Fibroblast of skin of right biceps (primary cell): Measurements from ENCODE around the gene CTNNBIP1.
"Not testable (repeated sequence)": the region's sequence is repeated elsewhere in the genome, so short reads cannot be mapped to it uniquely, and the experiment has no call there.

Experiments used
- DNase-seq: peaks from one replicate; pipeline ENCODE4 v3.0.0-alpha.2; 2013

CTNNBIP1 gene, protein sequence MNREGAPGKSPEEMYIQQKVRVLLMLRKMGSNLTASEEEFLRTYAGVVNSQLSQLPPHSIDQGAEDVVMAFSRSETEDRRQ

DNA sequence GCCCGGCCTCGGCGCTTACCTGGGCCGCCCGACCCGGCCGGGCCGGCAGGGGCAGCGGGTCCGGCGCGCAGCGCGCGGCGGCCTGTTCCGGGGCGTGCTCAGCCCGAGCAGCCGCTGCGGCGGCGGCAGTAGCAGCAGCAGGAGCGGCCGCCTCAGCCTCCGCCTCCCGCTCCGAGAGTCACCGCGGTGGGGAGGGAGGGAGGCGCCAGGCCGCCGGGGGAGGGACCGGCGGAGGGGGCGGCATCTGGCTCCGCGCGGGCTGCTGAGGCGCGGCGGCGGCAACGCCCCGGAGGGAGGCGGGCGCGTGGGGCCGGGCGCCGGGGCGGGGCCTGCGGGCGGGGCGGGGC lies at the start of gene CTNNBIP1:
Gene CTNNBIP1, minus strand, starts transcription at position 194 of the 347 bp plus-strand sequence. CDS start 38,205 bp downstream, outside the sequence.
- no peak for DNase-seq

DNA sequence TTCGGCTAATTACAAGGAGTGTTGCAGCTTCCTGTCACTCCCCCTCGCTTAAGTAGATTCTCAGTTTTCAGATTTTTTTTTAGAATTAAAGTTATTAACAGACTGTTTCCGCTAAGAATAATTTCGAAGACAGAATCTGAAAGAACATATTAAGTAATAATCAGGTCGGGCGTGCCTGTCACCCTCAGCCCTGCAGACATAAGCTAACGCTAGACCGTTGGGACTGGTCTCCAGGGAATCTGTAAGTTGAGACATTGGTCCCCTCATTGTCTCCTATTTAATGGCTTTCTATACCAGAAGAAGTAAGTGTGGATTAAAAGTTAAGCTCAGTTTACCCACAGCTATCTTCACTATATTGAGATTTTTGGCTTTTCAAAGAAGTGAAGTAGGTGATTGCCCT lies 47.7 kb upstream of the CTNNBIP1 start:
- DNase-seq, result no peak

DNA sequence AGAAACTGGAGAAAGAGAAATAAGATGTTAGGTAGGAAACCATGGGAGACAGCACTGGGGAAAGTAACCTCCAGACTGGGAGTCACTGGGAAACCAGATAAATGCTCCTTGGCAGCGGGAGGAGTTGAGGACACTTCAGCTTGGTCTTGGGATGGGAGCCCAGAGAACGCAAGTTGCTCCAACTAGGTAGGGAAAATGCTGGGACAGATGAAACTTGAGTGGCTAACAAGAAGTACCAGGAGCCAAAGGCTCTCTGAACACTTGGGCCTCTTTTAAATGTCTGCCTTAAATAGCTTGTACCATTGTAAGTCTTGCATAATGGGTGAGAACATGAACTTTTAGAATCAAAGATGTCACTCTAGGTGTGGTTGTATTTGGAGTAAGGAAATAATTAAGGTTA lies 36.2 kb upstream of the CTNNBIP1 start:
- no peak for DNase-seq

DNA sequence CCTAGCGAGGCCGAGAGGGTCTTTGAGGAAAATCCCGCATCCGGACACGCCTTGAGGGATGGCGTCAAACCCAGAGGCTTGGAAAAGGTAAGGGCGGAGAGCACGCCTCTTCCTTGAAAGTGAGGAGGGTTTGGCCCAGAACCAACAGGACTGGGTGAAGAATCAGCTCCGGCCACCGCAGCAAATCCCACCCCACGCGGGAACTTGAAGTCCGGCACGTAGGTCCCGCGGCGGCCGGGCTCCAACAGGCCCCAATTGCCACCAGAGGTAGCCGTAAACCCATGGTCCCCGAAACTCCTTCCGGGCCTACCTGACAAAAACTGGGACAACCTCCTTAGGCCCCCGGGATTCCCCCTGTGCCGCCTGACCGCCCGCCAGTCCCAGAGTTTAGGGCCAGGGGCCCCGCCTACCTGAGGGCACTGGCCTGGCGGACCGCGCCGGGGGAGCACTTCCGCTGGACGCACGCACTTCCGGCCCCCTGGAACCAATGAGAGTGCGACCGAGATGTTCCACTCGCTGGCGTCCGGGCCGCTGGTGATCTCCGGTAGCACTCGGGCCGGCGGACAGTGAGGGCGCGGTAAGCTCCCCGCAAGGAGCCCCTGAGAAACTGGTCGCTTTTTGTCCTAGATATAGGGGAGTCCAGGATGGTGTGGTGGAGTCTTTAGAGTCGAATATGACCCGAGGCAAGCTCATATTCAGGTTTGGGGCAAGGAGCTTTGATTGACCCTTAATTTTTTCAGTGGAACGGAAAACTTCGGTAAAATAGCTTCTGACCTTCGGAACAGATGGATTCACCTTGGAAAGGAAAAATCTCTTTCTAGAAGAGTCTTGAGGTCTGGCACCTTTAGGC lies 33.1 kb upstream of the CTNNBIP1 start, which contains the start of the genes LZIC and NMNAT1:
Gene LZIC, minus strand, starts transcription at position 453 of the 850 bp plus-strand sequence. CDS start 6,772 bp downstream, outside the sequence.
Gene NMNAT1, plus strand, starts transcription at position 537 of the 850 bp plus-strand sequence. CDS start 28,599 bp downstream, outside the sequence.
- peak; percentile 93 for DNase-seq

DNA sequence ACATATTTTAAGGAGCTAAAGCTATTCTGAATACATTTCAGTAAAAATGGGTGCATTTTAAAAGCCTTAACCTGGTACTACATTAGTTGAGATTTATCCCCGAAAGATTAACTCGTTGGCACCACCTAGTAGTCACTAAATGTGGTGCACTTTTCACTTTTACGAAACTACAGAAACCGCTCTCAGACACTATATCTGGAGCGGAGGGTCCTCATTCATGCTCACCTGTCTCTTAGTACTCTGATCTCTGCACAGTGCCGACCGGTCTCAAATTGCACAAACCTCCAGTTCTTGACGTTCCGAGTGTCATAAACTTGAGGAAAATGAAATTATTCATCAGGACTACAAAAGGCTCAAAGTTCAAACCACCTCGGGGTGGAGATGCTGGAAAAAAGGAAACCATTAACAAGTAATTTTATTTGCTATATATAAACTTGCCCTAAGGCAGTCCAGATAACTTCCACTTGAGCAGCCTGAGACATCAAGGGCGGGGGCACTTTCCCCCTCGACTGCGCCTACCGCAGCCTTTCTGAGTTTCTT lies 32.4 kb upstream of the CTNNBIP1 start:
- peak; percentile 66 for DNase-seq

DNA sequence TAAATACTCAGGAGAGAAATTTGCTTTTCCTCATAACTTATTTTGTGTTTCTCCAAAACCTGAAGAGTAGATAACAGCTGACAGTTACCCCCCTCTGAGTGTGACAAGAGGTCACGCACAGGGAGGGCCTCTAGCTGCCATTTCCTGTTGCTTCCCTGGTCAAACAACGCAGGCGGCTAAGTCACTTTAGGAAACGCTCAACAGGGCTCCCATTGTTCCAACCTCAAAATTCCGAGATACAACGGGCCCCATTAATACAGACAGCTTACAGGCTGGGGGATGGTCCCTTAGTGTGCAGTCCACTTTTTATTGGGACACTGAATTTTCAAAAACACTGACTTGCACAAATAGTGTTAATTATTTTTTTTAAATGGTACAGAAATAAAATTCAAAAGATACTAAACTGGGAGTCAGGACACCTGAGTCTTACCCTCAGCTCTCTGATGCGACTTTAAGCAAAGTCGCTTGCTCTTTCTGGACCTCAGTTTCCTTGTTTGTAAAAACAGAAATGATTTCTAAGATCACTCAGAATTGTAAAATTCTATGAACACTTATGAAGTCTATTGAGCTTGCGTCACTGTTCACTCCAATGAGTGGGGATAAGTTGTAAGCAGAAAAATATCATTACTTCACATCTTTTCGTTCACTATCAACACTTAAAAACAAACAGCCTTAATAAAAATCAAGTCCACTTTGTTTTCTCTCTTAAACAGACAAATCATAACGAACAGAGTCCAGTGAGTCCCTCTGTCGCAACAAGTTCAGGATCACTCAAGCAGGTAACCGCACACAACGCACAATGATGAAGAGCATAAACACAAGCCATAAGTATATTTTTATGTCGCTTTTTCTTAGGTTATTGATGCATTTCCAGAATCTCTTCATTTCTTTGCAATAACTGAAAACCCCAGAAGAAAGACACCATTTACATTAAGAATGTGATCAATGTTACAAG lies 19.6 kb upstream of the CTNNBIP1 start:
- no peak for DNase-seq

DNA sequence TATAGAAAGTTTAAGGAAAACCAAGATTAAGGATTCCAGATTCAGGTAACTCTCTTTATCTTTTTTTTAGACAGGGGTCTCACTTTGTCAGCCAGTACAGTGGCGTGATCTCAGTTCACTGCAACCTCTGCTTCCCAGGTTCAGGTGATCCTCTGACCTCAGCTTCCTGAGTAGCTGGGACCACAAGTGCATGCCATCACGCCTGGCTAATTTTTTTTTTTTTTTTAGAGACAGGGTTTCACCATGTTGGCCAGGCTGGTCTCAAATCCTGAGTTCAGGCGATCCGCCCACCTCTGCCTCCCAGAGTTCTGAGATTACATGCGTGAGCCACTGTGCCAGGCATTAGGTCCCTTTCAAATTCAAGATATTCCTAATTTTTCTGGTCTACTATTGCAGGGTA lies 17.2 kb upstream of the CTNNBIP1 start:
- no peak for DNase-seq

DNA sequence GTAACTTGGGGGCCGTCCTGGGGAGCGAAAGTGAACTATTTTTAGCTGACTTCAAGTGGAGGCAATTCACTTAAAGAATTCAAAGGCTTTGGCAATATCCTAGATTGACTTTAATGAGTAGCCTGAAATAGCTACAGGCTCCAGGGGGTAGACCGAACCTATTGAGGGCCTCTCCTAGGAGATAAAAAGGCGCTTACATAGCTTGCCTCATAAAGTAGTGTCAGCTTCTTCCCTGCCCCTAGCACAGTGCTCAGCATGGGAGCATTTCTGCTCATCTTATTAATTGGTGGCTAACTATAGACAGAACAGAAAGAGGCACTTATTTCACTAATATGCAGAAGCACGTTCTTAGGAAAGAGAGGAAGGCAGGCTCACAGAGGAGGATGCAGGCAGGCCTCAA lies 12.3 kb upstream of the CTNNBIP1 start:
- no peak for DNase-seq

DNA sequence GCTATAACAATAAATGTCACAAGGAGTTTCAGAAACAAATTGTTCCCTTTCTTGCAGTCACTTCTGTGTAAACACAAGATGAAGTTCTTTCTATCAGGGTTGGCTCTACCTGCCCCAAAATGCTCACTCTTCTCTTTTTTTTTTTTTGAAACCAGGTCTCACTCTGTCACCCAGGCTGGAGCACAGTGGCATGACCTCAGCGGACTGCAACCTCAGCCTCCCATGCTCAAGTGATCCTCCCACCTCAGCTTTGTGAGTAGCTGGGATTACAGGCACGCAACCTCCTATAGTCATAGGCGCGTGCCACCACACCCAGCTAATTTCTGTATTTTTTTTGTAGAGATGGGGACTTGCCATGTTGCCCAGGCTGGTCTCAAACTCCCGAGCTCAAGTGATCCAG lies 10.5 kb upstream of the CTNNBIP1 start:
- DNase-seq, result no peak

DNA sequence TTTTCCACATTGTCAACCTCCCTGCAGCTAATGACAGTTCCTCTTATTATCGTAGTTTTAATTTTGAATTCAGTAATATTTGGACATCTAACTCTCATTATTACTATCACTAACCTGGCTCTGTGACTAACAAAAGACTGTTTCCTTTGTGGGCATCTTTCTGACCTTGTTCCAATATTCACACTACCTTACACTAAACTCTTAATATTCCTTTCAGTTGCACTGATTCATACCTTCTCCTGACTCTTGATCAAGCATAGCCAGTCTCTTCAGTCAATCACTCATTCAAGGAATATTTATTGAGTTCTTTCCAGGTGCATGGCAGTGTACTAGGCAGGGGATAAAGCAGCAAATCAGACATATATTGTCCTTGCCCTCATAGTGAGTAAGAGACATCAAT lies 7.8 kb upstream of the CTNNBIP1 start:
- DNase-seq, result no peak

DNA sequence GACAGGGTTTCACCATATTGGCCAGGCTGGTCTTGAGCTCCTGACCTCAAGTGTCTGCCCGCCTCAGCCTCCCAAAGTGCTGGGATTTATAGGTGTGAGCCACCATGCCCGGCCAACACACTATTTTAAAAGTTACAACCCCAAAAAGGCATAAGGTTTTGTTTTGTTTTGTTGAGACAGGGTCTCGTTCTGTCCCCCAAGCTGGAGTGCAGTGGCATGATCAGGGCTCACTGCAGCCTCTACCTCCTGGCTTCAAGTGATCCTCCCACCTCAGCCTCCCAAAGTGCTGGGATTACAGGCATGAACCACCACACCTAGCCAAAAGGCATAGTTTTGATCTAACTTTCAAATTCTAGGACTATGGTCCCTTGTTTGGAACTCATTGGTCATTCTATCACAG lies 7.4 kb upstream of the CTNNBIP1 start:
- not testable (repeated sequence) for DNase-seq

DNA sequence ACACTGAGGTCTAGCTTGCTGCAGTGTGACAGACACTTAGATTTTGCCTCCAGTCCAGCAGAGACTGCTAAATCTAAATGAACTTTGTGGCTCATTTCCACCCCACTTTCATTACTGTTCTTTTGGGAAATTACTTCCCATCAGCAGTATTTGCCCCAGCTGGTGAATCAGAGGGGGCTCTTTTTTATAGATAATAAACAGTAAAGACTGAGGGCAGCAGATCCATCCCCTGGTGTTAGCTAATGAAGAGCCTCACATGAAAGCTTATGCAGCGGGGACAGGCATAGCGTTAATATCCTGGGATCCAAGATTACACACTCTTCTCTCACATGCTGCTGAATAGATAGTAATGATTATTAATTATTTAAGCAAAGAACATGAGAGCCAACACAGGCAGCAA lies 6.4 kb upstream of the CTNNBIP1 start:
- DNase-seq, result no peak

DNA sequence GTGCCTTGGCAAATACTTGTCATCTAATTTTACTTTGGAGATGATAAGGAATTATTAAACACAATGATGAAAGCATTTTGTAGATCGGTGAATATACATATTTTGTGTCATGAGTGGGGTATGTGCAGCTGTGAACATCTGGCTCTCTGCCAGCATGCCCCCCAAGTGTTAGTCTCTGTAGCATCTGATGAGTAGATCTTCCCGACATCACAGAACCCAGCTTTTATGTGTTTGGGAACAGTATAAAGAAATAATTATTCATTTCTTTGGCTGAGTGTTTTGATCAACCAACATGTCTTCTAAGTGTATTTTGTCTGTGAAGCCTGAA lies 4.5 kb upstream of the CTNNBIP1 start:
- DNase-seq, result no peak

DNA sequence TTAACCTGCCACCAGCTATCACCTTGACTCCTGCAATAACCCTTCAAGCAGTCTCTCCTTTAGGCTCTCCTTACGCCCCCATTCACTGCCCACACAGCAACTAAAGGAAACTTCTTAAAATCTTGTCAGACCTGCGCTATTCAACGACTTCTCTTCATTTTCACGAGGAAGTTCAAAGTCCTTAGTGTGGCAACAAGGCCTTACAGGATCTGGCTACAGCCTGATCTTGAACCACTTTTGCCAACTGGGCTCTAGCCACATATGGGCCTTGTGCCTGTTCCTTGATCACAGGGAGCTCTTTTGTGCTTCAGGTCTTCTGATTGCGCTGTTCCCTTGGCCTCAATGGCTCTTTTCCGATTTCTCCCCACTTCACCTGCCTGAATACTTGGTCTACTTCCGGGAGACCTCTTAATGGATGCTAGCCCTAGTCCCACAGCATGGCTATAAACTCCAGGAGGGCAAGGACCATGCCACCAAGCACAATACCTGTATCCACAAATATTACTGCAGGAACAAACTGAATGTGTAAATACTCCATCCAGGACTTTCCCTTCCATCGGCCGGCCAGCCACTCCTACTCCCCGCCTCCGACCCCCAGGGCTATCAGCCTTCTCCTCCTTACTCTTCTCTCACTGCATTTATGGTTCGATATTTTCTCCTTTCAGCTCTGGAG lies 2.3 kb upstream of the CTNNBIP1 start:
- no peak for DNase-seq

DNA sequence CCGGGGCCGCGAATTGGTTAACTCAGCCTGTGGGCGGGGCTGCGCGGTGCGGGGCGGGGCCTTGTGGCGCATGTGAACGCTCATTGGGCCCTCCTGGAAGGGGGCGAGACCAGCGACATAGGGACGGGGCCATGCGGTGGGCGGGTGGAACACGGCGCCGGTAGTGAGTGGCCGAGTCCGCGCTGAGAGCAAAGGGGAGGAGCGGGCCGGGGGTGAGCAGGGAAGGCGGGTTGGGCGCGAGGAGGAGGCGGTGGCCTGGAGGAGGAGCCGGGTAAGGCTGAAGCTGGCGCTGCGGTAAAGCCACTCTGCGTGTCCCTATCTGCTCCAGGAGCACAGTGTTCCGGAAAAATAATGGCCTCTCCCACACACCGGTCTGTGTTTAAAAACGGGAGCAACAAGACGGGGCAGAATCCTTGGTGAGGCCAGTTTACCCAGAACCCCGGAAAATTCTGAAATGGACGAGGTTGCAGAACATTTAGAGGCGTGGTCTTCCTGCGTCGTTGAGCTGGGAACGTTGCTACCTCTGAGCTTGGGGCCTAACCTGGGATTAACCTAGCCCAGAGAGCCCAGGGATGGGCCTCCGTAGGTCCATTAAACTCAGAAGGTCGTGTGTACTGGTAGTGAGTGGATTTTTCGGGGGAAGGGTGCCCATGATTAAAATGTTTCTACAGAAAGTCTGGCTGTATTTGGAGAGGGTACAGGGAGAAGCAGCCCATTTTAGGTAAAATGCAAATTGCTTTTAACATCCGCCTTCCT lies 532 bp upstream of the CTNNBIP1 start:
- peak; percentile 99 for DNase-seq

DNA sequence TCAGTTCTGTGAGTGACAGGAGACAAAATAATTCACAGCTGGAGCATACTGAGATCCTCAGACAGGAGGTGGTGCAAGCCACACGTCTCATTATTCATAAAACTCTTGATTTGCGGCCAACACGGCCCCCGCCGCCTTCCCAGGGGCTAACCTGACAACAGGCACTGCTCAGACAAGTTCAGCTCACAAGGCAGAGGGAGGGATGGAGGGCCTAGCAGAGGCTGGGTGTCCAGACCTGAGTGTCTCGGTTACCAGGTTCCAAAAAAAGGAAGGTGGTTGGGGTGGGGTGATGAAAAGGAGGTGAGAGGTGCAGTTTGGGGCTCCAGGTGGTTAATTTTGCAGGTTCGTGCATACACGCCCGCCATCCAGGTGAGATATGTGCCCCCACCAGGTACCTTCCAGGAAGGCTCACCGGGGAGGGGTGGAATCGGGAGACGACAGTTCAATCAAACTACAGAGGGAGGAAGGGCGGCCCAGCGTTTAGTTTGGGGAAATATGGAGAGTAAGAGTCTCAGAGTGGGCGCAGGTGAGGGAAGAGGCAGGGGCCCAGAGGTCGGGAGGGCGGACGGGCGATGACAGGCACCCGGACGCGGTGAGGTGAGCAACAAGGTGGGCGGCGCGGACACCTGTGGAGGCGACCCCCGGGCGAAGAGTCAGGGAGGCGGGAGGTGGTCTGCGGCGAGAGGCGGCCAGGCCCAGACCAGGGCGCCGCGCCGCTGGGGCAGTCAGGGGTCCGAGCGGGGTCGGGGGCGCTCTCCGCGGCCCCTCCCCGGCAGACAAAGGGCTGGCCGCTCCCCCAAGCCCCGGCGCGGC lies 629 bp downstream of the CTNNBIP1 start:
- peak; percentile 14 for DNase-seq

DNA sequence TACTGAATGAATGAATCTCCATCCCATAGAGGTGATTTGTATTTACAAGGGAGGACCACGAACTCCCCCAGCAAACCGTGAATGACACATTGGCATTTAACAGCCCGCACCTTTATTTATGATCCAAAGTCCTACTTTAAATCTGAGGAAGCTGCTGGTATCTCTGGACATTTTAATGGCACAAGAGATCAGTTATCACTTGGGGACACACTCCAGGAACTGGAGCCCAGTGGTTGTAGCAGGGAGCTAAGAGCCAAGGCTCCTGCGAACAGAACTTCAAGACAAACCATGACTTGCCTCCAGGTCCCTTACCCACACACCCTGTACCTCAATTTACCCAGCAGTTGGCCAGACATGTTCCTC lies 1.2 kb downstream of the CTNNBIP1 start:
- DNase-seq, result no peak

DNA sequence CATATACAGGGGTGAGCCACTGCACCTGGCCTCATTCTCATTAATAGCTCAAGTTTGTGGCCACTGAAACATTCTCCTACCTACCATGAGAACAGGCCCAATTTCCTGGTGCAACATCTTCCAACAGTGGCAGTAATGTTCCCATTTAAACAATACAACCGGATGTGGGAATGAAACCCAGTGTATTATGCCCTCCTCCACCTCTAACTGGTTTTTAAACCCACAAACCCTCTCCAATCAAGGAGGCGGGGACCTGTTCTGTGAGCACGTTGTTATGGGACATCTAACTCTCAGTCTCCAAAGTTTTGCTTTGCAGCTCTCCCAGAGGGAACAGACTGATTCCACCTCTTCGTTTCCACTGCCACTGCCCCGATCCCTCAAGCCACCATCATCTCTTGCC lies 2.6 kb downstream of the CTNNBIP1 start:
- no peak for DNase-seq

DNA sequence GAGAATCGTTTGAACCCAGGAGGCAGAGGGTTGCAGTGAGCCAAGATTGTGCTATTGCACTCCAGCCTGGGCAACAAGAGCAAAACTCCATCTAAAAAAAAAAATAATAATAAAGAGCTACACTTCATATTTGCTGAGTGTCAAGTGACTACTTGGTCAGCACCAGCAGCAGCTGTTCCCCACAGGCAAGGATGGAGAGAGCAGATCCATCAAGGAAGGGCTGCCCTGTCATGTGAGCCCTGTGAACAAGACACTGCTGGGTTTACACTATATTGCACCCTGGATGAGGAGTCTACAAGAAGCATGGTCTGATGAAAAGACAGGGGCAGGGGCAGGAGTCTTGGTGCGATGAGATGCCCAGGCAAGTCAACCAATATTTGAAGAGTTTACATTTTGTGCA lies 3.6 kb downstream of the CTNNBIP1 start:
- no peak for DNase-seq

DNA sequence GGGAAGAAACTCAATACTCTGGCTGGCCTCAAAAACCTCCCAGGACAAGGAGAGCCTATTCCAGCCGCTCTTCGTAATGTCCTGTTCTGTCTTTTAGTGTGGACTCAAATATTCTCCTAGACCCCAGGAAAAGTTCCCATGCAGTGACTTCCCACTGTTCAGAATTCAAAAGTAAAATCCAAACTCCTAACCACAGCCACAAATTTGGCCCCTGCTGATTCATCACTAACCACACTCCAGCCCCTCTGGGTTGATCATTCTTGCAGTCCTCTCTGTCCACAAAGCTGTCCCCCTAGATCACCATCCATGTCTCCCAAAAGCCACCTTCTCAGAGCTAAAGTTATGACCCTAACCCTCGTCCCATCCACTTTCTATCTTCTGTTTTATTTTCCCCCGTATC lies 5.1 kb downstream of the CTNNBIP1 start:
- peak; percentile 67 for DNase-seq

DNA sequence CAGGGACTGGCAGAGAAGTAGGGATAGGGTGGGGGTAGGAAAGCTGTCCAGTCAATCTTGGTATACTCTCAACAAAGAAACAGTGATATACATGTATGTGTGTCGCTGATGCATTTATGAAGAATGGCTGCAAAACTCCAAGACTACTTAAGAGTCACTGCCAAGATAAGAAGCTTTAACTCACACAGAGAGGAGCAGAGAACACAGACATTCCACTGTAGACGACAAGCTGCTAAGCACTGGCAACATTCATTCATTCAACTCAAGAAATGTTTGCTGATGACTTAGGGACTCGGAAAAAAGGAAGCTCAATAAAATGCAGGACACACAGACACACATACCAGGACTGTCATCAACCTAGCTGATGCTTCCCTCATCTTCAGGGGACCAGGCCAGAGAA lies 5.5 kb downstream of the CTNNBIP1 start:
- DNase-seq, result peak; percentile 56
